ENCODE measurements around the gene SLC31A1. TPM values are rescaled to one million over a fixed set of nuclear protein-coding genes. Genes with fewer than 3 reads are reported as not detected.

Gene SLC31A1
- total RNA-seq, 4 donors from 2014 or later = 11.9 to 28.2 (median 18.2) TPM

GRCh38 chr9:113183956-113184488, 37.3 kb upstream of the SLC31A1 start:
- no peak for TF ChIP-seq CTCF (IDR thresholded peaks at IDR 0.05; ENCODE audit: low read depth)

GRCh38 chr9:113184539-113184938, 36.8 kb upstream of the SLC31A1 start:
- no peak for TF ChIP-seq CTCF (IDR thresholded peaks at IDR 0.05; ENCODE audit: low read depth)

DNA sequence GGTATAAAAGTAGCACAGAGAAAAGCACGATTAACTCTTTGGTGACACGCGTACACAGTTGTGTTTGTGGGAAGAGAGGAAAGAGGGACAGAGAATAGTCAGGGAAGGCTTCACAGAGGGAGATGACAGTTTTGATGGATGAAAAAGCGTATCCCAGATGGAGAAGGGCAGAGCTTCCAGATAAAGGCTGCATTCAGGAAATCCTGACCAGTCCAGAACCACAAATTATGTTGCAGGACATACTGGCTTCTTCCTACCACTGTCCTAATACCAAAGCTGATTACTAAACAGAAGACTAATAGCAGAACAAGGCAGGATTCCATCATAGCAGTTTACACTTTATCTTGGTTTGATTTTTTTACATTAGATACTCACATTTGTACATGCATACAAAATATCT, 36.1 kb upstream of the SLC31A1 start:
- no peak for TF ChIP-seq CTCF (IDR thresholded peaks at IDR 0.05; ENCODE audit: low read depth)

GRCh38 chr9:113186137-113186755, 35.1 kb upstream of the SLC31A1 start:
- no peak for TF ChIP-seq CTCF (IDR thresholded peaks at IDR 0.05; ENCODE audit: low read depth)

DNA sequence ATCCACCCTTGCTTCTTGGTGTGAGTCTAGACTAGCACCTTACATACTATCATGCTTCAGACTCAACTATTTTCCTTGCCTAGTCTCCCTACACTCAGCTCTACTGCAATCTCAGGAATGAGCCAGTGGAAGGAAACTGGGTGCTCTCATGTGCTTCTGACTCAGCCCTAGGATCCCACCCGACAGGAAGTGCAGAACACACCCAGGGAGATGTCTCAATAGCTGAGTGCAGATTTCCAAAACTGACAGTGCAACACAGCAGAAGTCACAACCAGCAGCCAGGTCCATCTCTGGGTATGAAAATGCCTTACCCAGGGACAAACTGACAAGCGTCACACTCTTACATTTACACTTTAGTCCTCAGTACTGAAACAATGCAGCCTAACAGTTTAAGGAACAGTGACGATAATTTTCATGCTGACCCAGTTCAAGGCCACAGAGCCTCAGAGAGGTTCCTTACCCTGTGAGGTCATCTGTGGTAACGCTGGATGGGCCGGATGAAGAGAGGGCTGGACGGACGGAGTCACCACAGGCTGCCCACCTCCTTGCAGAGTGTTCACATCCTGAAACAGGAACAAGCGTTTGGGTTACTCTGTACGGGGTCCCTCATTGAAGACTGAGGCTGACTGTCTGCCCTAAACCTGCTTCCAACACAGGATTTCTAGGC, 33.3 kb upstream of the SLC31A1 start:
- TF ChIP-seq CTCF (IDR thresholded peaks at IDR 0.05; ENCODE audit: low read depth) = no peak

- TF ChIP-seq CTCF (IDR thresholded peaks at IDR 0.05; ENCODE audit: low read depth) = no peak
Observed at GRCh38 chr9:113192455-113192854, 28.9 kb upstream of the SLC31A1 start.

DNA sequence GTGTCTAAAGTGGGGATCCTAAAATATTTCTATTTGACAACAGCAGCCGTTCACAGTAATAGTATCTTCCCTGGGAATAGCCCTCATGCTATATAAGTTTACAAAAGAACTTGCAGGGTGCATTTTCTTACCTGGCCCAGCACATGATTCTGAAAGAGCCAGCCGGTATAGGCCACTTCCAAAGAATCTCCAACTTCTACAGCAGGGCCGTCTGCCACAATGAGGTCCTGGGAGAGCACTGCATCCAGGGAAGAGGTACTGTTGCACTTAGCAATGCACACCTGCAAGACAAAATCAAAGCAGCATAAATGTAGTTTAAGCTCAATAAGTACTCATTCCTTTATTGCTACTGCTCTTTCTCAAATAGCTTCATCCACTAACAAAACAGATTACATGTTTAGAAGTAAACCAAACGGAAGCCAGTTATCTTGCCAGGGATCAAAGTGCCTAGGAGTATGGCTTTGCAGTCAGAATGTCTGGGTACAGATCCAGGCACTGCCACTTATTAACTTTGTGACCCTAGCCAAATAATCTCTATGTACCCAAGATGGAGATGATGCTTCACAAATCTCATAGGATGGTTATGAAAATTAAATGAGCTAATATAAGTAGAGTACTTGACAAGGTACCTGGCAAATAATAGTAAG, 21.5 kb upstream of the SLC31A1 start:
- no peak for TF ChIP-seq CTCF (IDR thresholded peaks at IDR 0.05; ENCODE audit: low read depth)
